NCI-H2171 treated with DMSO at 0.1 percent for 48 hours (cell line): ENCODE results near the gene FAM13B.
"Not testable (repeated sequence)": the region's sequence is repeated elsewhere in the genome, so short reads cannot be mapped to it uniquely, and the experiment has no call there.

Source experiments
- DNase-seq: peaks from one replicate; lab custom pipeline; 2025; lab: John Stamatoyannopoulos, UW

Gene FAM13B

GRCh38 chr5:138032572-138033385, at the start of gene FAM13B:
Gene FAM13B, minus strand, starts transcription at chr5:138033079. Its CDS starts 13,968 bp downstream, at chr5:138019111.
- peak; percentile 53 for DNase-seq

- no peak for DNase-seq
Observed at GRCh38 chr5:138082033-138082432, 49.2 kb upstream of the FAM13B start.

DNA sequence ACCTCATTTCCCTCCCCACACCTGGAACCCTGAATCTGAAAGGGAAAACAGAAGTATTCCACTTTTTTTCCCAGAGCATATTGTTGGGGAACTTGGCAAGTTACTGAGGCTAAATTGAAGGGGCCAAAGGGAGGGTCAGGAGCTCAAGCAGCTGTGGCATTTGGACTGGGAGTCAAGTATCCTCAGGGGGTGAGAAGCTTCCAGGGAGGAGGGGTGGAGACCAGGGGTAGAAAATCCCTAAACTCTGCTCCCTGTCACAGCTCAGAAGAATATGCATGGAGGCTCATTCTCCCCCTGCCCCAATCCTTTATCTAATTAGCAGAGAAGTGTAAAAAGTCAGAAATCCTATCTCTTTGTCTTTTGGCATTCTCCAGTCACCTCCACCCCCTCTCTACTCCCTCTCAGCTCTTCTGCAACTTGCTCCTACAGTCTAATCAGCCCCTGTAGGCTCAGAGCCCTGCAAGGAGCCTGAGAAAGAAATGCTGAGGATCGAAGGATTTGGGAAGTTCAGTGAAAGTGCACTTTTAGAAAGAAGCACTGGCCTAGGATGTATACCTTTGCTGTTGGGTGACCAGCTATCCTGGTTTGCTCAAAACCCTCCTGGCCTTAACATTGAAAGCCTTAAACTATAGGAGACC, 45.2 kb upstream of the FAM13B start:
- DNase-seq, result no peak

DNA sequence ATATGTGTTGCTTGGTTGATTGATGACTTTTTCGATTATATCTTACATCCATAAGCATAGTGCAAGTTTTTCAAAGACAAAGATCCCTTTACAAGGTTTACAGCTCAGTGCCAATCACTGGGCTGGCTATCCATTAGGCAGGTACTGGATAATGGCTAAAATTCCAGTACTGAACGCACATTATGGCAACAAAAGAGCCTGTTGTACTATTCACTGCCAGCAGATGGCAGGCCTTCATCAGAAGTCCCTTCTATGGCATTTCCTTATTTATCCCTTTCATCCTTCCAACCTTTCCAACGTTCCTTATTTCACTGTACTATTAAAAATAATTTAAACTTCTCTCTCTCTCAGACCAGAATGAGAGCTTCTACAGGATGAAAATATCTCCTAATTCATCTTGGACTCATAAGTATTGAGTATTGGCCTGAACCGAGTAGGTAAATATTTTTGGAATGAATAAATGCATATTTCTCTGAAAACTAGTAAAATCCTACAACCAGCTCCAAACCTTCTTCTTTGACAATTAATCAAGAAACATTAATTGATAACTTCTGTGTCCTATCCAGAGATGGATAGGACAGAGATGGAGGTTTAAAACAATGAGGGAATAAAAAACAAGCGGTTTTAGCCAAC, 44.3 kb upstream of the FAM13B start:
- peak; percentile 45 for DNase-seq

DNA sequence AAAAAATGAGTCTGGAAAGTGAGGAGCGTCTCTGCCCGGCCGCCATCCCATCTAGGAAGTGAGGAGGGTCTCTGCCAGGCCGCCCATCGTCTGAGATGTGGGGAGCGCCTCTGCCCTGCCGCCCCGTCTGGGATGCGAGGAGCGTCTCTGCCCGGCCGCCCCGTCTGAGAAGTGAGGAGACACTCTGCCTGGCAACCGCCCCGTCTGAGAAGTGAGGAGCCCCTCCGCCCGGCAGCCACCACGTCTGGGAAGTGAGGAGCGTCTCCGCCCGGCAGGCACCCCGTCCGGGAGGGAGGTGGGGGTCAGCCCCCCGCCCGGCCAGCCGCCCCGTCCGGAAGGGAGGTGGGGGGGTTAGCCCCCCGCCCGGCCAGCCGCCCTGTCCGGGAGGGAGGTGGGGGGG, 37.1 kb upstream of the FAM13B start:
- DNase-seq, result not testable (repeated sequence)

DNA sequence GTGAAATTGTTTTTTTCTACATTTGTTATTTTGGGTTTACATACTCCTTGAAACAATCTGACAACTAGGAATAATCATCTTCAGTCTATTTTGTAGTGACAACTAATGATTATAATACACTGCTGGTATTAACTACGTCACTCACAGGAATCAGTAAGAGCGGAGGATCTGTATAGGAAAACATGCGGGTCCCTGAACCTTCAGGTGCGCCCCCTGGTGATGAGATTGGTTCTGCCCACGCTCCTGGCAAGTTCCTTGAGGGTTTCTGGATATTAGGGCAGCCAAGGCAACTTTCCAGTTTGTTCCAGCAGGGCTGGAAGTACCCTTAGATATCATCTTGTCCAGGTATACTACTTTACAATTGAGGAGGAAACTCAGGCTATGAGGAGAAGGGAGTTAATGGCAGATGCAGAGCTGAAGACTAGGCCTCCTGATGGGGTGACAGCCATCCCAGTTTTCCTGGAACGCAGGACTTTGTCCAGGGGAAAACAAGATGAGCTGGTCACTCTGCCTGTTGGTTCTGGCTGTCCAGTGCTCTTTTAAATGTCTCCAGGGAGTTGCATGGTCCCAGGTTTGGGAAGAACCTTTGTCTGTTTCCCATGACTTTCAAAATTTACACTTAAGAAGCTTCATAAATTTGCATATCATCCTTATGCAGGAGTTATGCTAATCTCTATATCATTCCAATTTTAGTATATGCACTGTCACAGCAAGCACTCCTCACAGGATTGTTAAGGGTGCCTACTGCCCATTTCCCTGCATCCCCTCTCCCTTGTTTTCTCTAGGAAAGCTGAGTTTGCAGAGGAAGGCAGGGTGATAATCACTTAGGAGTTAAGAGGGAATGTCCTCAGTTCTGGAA, 36.1 kb upstream of the FAM13B start:
- DNase-seq, result peak; percentile 48

- DNase-seq, result no peak
Observed at GRCh38 chr5:138067945-138068344, 35.1 kb upstream of the FAM13B start.

GRCh38 chr5:138065102-138065501, 32.2 kb upstream of the FAM13B start:
- no peak for DNase-seq

GRCh38 chr5:138064526-138064925, 31.6 kb upstream of the FAM13B start:
- no peak for DNase-seq

DNA sequence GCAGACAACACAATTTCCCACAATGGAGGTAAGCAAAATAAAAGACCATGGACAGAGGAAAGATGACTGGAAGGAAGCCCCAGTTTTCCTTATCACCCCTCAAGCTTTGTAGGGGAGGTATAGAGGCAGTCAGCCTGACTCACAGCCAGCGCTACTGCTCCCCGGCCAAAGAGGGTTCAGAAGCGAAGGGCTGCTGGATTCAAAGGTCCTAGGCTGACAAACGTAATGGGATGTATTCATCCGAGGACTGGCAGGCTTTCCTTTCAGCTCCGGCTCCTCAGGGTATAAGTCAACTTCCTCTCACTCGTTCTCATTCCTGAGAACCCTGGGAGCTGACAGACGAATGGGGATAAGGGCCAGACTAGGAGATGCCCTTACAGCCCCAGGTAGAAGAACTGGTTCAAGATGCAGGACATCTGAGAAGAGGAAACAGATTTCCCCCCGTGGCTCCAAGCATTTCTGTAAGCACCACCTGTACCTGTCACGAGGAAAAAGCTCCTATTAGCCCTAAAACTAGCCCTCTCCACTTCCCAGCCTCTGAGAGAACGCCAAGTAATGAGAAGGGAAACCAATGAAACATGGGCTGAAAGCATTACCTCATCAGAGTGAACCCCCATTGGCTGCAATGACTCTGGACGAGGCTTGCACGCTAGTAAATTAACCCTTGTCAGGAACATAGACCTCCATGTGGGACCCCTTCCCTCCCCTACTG, 22.1 kb upstream of the FAM13B start:
- no peak for DNase-seq

- no peak for DNase-seq
Observed at GRCh38 chr5:138054206-138054605, 21.3 kb upstream of the FAM13B start.

DNA sequence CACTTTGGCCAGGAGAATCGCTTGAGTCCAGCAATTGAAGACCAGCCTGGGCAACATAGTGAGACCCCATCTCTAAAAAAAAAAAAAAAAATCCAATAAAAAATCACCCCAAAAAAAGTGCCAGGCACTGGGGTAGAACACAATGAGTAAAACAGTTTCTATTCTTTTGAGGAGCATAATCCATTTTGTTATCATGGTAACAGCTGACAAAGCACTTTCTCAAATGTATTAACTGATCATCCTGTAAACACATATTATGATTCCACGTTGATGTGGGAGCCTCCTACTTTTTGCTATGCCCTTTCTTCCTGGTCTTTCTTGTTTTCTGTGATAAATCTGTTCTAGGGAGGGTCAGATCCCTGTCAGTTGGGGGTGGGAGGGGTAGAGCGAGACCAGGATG, 20.7 kb upstream of the FAM13B start:
- no peak for DNase-seq

- DNase-seq, result not testable (repeated sequence)
Observed at GRCh38 chr5:138052718-138053117, 19.8 kb upstream of the FAM13B start.

DNA sequence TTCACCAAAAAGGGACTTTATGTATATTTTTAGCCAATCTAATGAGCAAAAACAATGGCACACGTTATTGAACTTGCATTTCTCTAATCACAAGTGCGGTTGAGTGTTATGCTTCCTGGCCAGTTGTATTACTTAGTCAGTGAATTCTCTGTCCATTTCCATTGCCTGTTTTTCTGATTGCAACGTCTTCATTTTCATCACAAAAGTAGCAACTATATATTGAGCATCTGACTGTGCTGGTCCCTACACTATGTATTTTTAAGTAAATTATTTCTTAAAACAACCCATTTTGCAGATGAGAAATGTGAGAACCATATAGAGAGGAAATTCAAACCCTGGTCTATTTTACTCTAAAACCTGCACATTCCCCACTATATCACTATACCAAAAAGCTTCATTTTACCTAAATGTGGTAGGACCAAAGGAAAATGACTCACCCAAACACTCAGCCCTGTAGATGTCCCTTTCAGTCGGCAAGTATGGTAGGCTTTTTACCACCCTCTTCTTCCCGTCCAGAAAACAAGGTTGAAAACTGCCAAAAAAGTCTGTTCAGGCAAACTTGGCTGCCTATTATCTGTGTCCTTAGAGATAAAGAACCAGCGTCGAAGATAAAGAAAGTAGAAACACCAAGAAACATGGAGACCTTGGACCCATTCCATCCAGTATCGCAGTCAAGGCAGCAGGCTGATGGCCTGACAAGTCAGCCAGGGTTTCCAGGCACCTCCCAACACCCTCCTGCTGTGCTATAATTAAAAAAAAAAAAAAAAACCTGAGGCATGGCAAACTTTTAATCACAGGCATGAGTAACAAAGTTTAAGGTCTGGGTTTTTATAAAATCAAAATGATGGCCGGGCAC, 18.8 kb upstream of the FAM13B start:
- no peak for DNase-seq

DNA sequence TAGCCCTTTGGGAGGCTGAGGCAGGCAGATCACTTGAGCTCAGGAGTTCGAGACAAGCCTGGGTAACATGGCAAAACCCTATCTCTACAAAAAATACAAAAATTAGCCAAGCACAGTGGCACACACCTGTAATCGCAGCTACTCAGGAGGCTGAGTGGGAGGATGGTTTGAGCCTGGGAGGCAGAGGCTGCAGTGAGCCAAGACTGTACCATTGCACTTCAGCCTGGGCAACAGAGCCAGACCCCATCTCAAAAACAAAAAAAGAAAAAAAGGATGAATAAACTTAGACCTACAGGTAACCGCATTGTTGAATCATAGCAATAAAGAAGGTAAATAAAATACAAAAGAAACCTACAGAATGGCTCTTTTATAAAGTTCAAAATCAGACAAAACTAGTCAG, 12.4 kb upstream of the FAM13B start:
- not testable (repeated sequence) for DNase-seq

DNA sequence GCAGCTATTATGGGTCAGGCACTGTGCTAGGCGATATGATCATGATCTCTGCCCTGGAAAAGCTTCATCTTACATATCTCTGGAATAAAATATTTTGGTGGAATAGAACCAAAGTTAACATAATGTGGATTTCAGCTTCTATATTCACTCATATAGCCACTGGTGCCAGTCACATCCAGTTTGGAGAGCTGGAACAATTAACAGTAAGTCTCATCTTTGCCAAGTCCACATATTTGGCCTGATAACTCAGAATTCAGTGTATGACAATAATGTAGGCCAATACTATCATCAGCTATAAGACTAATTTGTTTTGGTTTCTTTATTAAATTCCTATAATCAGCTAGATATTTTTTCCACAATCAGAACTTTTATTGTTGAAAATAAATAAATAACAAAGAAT, 5.9 kb upstream of the FAM13B start:
- no peak for DNase-seq

DNA sequence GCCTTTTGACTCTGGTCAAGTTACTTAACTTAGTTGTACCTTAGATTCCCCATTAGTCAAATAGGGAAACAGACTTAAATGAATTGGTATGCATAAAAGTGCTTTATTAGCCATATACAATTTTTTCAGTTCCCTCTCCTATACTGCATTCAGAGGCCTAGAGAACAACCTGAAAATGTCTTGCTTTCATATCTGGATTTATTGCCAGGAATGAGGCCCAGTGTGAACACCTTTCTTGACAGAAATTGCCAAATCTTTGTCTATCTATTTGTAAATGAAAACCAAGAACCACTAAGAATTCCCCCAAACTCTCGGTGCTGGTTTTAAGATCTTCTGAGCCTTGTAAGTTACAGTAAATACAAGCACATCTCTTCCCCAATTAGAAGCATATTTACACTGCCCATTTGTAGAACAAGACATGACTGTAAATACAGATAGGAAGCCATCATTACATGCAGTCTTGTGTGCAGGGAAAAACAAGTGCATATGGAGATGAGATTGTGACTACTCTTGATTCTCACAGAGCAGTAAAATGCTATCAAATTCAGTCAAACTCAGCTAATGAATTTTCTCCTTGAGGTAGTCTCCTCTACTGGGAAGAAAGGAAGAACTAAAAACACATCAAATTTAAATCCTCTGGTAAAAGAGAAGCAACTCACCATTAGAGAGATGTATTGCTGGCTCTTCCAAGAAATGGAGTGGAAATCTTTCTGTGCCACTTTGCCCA, 5.2 kb upstream of the FAM13B start:
- DNase-seq, result no peak

- no peak for DNase-seq
Observed at GRCh38 chr5:138037271-138037670, 4.4 kb upstream of the FAM13B start.

GRCh38 chr5:138035605-138036537, 3.0 kb upstream of the FAM13B start:
- DNase-seq, result peak; percentile 76
